HG02943 (cell line): ENCODE measurements around the gene HDAC4.

ENCODE experiments used
- ATAC-seq: cut with Tn5 transposase; IDR thresholded peaks from one replicate; pipeline ENCODE4 v1.9.1; 2021; ENCODE audit warnings: mild to moderate bottlenecking, low read depth, moderate library complexity; ENCODE audit not compliant: unreplicated experiment

The HDAC4 gene

GRCh38 chr2:239274391-239275043 is 126.3 kb downstream of the HDAC4 start:
- no peak for ATAC-seq

GRCh38 chr2:239273280-239274234 is 127.3 kb downstream of the HDAC4 start:
- ATAC-seq = no peak

- ATAC-seq = no peak
Observed at GRCh38 chr2:239272626-239273025, 128.2 kb downstream of the HDAC4 start.

DNA sequence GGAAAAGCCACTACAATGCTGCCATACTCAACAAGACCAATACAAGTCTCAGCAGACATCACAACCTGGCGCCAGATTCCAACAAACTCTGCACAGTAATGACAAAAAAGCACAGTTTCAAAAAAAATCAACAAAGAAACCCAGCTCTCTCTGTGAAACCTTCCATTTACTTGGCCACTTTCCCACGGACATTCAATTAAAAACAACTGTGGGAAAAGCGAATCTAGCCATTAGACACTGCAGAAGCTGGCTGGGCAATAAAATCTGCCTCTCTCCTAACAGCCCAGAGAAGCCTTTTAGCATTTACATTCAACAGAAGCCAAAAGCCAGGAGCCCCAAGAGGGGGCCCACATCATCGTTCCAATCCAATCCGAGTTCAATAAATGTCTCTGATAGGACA is 128.9 kb downstream of the HDAC4 start:
- no peak for ATAC-seq

DNA sequence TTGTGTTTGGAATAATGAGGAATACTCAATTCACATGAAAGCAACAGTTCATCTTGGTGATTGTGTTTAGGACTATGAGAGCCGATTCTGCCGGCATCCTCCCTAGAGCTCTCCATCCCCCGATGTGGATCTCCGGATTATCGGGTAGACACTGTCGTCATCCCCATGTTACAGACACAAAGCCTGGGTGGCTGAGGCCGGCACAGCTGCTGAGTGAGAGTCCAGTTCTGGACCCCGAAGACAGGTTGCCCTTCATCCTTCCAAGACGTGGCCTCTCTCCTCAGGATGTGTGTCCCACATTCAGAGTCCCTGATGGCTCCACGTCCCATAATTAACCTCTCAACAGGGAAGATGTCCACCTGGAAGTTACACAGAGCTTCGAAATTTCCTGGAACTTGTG is 129.3 kb downstream of the HDAC4 start:
- ATAC-seq = no peak

- no peak for ATAC-seq
Observed at GRCh38 chr2:239269916-239270315, 130.9 kb downstream of the HDAC4 start.

GRCh38 chr2:239269173-239269885 is 131.5 kb downstream of the HDAC4 start:
- ATAC-seq = no peak

- no peak for ATAC-seq
Observed at GRCh38 chr2:239268549-239268948, 132.3 kb downstream of the HDAC4 start.

GRCh38 chr2:239268082-239268481 is 132.7 kb downstream of the HDAC4 start:
- ATAC-seq = no peak

DNA sequence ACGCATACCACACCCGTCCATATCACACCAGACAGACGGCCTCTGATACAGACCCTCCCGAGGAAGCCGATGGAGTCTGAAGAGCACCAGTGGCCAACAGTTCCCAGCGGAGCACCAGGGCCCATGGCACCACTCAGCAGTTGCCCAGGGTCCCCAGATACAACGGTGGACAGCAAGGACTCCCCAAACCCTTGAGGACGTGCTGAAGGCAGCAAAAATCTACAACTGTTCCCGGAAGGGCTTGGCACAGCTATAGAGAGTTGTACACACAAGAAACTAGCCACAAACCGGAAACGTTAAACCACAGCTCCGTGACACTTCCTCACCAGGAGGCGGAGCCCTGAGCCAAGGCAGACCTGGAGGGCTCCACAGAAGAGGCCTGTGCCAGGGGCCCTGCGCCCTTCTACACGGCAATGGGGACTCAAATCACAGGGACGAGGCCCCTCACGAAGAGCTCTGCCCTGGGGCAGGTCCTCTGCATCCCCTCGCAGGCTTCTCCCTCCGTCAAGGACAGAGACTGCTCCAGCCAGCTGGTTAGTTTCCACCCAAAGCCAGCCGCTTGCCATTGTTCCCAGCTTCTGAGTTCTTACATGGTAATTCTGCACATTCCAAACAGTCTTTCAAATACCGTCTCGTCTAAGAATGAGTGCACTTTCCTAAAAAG is 133.4 kb downstream of the HDAC4 start:
- peak; percentile 88 for ATAC-seq

DNA sequence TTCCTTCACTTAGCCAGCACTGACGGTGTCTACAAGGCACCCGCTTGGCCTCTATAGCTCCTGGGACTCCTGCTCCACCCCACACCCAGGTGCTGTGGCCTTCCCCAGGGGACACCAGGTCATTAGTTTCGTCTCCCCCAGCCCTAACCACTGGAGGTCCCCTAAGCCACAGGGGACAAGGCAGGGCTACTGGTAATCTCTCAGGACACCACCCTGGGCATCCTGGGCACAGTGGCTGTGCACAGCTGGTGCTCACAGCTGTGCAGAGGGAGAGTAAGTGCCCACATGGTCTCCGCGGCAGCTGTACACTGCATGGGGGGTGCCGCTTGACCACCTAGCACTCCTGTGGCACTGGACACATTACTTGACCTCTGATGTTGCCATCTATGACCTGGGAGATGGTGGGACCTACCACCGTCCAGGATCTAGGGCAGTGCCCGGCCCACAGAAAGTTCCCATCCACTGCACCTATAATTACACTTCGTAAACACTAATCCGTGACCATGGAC is 134.0 kb downstream of the HDAC4 start:
- ATAC-seq = peak; percentile 33

DNA sequence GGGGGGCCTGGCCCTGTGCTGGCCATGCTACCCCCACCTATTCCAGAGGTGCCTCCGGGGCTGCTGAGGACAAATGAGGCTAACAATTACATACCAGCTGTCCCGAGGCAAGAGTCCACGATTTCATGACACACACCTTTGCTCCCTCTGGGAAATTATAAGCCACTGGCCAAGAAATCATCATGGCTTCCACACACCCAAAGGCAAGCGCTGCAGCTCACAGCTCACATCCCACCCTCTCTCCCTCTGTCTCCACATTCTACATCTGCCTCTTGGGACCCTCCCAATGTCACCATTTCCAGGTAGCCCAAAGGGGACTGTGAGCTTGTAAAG is 134.4 kb downstream of the HDAC4 start:
- no peak for ATAC-seq

DNA sequence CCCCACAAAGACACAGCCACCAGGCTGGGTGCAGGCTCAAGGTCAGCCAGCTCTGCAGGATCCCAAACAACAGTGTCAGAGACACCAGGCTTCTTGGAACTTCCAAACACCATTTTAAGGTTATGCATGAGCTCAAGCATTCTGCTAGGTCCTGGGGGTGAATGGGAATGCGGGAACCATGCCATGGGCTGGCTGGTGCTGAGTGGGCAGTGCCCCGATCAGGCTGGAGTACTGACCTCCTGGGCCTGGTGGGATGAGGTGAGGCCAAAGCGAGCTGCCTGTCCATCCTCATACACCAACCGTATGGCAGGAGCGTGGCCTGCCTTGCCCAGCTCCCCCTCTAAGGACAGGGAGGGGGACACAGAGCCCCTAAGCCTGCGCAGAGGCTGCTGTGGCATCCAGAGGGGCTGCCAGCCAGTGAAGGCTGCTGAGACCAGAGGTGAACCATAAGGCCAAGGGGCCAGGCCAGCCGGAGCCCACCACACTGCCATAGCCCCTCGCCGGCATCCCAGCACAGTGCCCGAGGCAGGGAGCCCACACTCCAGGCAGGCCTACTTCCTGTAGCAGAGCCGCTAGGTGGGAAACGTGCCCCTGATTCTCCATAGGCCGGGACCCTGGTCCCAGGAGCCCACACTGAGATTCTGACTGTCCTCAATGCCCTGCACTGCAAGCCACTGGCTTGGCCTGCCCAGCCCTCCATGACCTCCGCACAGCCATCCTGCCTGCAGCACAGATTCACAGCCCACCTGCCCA is 135.0 kb downstream of the HDAC4 start:
- no peak for ATAC-seq

GRCh38 chr2:239264838-239265651 is 135.8 kb downstream of the HDAC4 start:
- no peak for ATAC-seq

DNA sequence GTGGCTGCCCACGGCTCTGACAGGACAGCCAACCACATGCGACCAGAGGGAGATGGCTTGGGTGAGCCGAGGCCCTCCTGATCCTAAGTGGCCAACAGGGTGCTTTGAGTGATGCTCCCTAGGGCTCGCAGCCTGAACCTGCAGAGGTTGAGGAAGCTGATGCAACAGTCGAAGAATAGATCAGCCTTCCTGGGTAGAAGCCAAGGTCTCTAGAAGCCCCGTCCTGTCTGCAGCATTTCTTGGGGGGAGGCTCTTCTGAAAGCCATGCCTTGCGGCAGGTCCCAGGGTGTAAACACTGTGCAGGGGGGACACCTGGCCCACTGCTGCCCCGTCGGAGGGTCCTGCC is 136.4 kb downstream of the HDAC4 start:
- ATAC-seq = no peak

DNA sequence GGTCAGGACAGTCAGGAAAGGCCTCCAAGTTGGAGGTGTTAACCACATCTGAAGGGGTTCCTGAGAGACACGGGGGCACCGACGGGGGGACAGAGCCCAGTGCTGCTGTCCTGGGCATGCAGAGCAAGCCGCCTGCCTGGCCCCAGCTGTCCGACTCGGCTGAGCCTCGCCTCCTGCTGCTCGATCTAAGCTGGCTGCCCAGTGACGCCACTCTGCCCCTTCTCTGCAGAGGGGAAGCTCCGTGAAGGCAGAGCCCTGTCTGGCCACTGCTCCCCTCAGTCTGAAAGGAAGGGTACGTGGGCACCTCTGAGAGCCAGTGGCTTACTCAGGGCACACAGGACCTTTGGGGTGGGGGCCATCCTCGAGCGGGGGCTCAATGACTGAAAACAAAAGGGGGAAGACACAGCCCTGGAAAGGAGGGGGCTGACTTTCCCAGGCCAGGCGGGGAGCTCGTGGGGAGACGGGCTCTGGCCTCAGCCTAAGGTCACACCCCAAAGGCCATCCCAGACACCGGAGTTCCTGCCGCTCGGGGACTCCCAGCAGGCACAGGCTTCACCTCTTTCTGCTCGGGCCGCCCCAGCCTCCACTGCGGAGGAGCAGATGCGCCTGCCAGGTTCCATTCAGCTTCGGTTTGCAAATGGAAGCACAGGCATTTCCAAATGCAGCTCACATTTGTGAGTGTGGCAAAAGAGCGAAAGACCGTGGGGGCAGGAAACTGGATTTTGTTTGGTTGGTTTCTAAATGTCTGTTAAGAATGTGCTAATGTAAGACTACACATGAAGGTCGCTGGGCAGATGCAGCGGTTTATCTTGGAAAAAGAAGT is 136.9 kb downstream of the HDAC4 start:
- ATAC-seq = no peak

DNA sequence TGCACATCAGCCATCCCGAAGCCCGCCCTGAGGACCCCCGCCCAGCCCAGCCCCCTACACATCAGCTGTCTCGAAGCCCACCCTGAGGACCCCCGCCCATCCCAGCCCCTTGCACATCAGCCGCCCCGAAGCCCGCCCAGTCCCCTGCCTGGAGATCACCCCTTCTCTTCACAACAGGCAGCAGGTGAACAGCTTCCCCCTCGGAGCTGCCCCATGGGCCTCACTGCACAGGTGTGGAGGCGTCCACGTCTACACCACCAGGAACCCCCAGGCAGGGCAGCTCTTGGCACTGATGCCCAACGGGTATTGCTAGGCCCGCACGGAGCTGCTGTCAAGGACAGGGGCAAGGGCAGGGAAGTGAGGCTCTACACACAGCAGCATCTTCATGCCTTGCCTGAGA is 137.6 kb downstream of the HDAC4 start:
- no peak for ATAC-seq

DNA sequence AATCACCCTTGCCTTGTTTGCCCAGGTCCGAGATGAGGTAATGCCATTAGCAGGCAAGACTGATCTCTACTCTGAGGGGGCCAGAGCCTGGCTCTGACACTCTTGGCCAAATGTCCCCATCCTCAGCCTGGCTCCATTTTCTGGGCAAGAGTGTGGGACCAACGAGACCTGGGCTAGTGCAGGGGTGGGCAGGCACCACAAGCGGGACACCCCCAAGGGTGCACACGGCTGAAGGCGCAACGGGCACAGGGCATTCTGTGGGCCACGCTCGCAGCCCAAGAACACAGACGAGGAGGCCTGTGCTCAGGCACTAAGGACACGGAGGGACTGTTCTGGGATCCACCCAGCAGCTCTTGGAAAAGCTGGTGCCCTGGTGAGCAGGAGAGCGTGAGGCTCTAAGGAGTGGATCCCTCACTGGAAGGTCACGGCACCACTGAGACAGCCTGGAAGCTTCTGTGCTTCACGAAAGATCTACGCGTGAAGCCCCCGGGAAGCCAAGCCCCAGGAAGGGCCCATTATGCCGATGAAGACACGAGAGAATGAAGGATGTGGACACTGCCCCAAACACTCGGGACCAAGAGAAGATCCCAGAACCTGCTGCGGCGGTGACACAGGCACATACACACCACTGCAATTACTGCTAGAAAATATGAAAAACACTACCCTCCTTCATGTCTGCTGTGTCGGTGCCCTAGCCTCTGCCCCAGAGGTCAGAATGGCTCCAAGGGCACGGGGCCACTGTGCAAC is 138.2 kb downstream of the HDAC4 start:
- no peak for ATAC-seq
